Prostate gland (tissue), 2 donors: ENCODE data around the gene DDIT3.

Source experiments
- CTCF ChIP-seq, 4 experiments: fragments of 200-600 bp in 2 of 4; fragments of 450-650 bp in 2 of 4; sonication (generic) in 2 of 4; IDR thresholded peaks; 1 replicate in 3 of 4; 2 replicates in 1 of 4; pipeline ENCODE4 v1.5.1; 2016 to 2019; ENCODE audit warnings: antibody characterized with exemption in 4 of 4, mild to moderate bottlenecking in 2 of 4, moderate library complexity in 2 of 4
- POLR2A ChIP-seq: fragments of 450-650 bp; IDR thresholded peaks from one replicate; pipeline ENCODE4 v1.6.1; 2016; ENCODE audit warnings: antibody characterized with exemption, mild to moderate bottlenecking

GRCh38 chr12:57474862-57475261, 45.5 kb downstream of the DDIT3 start:
- TF ChIP-seq CTCF (IDR thresholded peaks at IDR 0.05): no peak
- no peak for TF ChIP-seq POLR2A
